Measurements from ENCODE around the gene DCN. TPM values are rescaled to one million over a fixed set of nuclear protein-coding genes. Genes with fewer than 3 reads are reported as not detected.

The DCN gene
- total RNA-seq, 6 experiments from 2014 or later: 82.7 to 235 (median 164) TPM

DNA sequence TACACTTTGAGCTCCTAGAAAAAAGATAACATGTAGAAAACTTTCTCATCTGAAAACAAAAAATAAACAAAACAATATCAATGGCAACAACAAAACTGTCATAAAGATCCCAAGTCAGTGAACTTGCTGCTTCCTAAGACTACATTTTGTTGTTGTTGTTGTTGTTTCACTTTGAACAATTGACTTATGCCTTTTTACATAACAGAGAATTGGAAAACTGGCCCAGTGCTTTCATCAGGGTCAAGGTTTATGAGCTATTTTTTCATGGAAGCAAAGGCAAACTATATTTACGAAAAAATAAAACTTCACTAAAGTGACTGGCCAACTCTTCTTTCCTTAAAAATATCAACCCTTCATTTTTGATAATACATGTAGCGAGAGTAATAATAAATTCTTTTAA is 6.3 kb downstream of the DCN start:
- no peak for ATAC-seq
- H3K9me3 ChIP-seq: no peaks in the 10 kb centered on the region
- 33% methylated on average over 2 of the region's 2 CpGs for WGBS (ENCODE audit: insufficient coverage, low coverage, low lambda C conversion rate, missing lambda C conversion rate)
- no peak for DNase-seq
- H3K4me1 ChIP-seq: no peaks in the 10 kb centered on the region
- no peaks in the 10 kb centered on the region for H3K36me3 ChIP-seq
- no peak overlapping the region for H3K4me3 ChIP-seq
- no peaks in the 10 kb centered on the region for H3K27me3 ChIP-seq
- H3K27ac ChIP-seq: no peak overlapping the region
- intact Hi-C loops (cut with DNase I): no loop called here
- no peak for TF ChIP-seq POLR2A (IDR thresholded peaks at IDR 0.05)
- no peak for TF ChIP-seq CTCF (IDR thresholded peaks at IDR 0.05)

DNA sequence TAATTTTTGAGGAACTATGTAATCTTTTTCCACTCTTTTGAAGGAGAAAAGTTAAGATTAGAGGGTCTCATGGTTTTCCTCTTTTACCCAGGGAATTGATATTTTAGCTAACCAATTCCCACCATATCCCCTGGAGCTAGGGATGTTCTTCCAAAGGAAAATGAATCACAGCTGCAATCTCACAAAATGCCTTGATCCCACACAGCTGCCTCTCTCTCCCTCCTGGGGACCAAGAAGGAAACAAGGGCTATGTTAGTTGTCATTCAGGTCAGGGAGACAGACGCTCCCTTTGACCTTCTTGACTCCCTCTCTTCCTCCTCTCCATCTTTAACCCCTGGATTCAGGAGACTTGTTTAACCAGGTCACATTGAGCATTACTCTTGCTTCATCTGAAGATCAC is 9.5 kb downstream of the DCN start:
- Histone ChIP-seq H3K27me3 (no peaks in the 10 kb centered on the region), H3K4me3 (no peak overlapping the region)
- no peak for ATAC-seq

GRCh38 chr12:91172096-91172495 is 10.5 kb downstream of the DCN start:
- no peaks in the 10 kb centered on the region for H3K36me3 ChIP-seq
- intact Hi-C loops (cut with DNase I): no loop called here
- H3K4me3 ChIP-seq: no peak overlapping the region
- no peak for TF ChIP-seq POLR2A (IDR thresholded peaks at IDR 0.05)
- TF ChIP-seq CTCF (IDR thresholded peaks at IDR 0.05): no peak
- DNase-seq (no peak), ATAC-seq (no peak)
- H3K4me1 ChIP-seq: no peaks in the 10 kb centered on the region
- no peaks in the 10 kb centered on the region for H3K27me3 ChIP-seq
- no peaks in the 10 kb centered on the region for H3K9me3 ChIP-seq
- H3K27ac ChIP-seq: no peak overlapping the region

More for the DNA sequence above, 9.5 kb downstream of the DCN start:
- TF ChIP-seq POLR2A (IDR thresholded peaks at IDR 0.05) (no peak), CTCF (IDR thresholded peaks at IDR 0.05) (no peak)
- no peaks in the 10 kb centered on the region for H3K4me1 ChIP-seq
- intact Hi-C loops (cut with DNase I): no loop called here
- 17% methylated on average over 1 of the region's 1 CpG for WGBS (ENCODE audit: insufficient coverage, low coverage, low lambda C conversion rate, missing lambda C conversion rate)
- DNase-seq: no peak
- no peak overlapping the region for H3K27ac ChIP-seq
- no peaks in the 10 kb centered on the region for H3K9me3 ChIP-seq
- no peaks in the 10 kb centered on the region for H3K36me3 ChIP-seq

GRCh38 chr12:91171476-91171875 is 11.1 kb downstream of the DCN start:
- no peaks in the 10 kb centered on the region for H3K4me1 ChIP-seq
- no peak overlapping the region for H3K4me3 ChIP-seq
- no peak for ATAC-seq
- H3K9me3 ChIP-seq: no peaks in the 10 kb centered on the region
- no peaks in the 10 kb centered on the region for H3K36me3 ChIP-seq
- no peak for DNase-seq
- 49% methylated on average over 2 of the region's 2 CpGs for WGBS (ENCODE audit: insufficient coverage, low coverage, low lambda C conversion rate, missing lambda C conversion rate)
- intact Hi-C loops (cut with DNase I): no loop called here
- no peaks in the 10 kb centered on the region for H3K27me3 ChIP-seq
- TF ChIP-seq CTCF (IDR thresholded peaks at IDR 0.05) (no peak), POLR2A (IDR thresholded peaks at IDR 0.05) (no peak)
- no peak overlapping the region for H3K27ac ChIP-seq

GRCh38 chr12:91163116-91163515 is 19.5 kb downstream of the DCN start:
- TF ChIP-seq CTCF (IDR thresholded peaks at IDR 0.05) (no peak), POLR2A (IDR thresholded peaks at IDR 0.05) (no peak)
- H3K4me1 ChIP-seq: no peaks in the 10 kb centered on the region
- intact Hi-C loops (cut with DNase I): no loop called here
- H3K4me3 ChIP-seq: no peak overlapping the region
- ATAC-seq (no peak), DNase-seq (no peak)
- no peaks in the 10 kb centered on the region for H3K27me3 ChIP-seq
- H3K36me3 ChIP-seq: peaks cover 0 to 2% (median 0%) of the 10 kb centered on the region in 4 donors
- no peaks in the 10 kb centered on the region for H3K9me3 ChIP-seq
- H3K27ac ChIP-seq: no peak overlapping the region

All from right lobe of liver (tissue), 6 donors.